CD4-positive, alpha-beta T cell (primary cell): ENCODE data around the gene NUMA1. TPM values are rescaled to one million over a fixed set of nuclear protein-coding genes. Genes with fewer than 3 reads are reported as not detected.
A peak's percentile ranks its signal among the peaks of the same experiment; 100 is the strongest.

ENCODE experiments used
- ATAC-seq: fragments of 200-7000 bp; cut with Tn5 transposase; one replicate; pipeline ENCODE4 v1.10.0; 2022; ENCODE audit warnings: mild to moderate bottlenecking; ENCODE audit not compliant: poor library complexity
- CTCF ChIA-PET: fragments of 350-600 bp; sonication (Branson Sonifier 250); formaldehyde crosslinking; loops from one replicate; lab custom pipeline; 2021; ENCODE audit warnings: antibody characterized with exemption, inconsistent platforms; lab: Charles Lee
- POLR2A ChIA-PET: fragments of 350-600 bp; sonication (Branson Sonifier 250); formaldehyde crosslinking; loops from one replicate; lab custom pipeline; 2021; ENCODE audit warnings: antibody characterized with exemption, inconsistent platforms; lab: Charles Lee
- DNase-seq, 14 experiments: peaks; one replicate each; pipeline ENCODE4 v3.0.0-alpha.2; 2013 to 2020; ENCODE audit warnings: mixed read lengths in 2 of 14
- H3K27ac ChIP-seq, 2 donors: one replicate each; pipeline versions ENCODE4 v1.5.1 to v1.7.0; 2013; ENCODE audit warnings: low read length in 2 of 2, low read depth in 1 of 2, mild to moderate bottlenecking in 1 of 2
- H3K27me3 ChIP-seq, 2 experiments: 1 replicate in 1 of 2; 2 replicates in 1 of 2; pipeline versions ENCODE4 v1.6.1 to v1.7.0; 2013; ENCODE audit warnings: low read length in 2 of 2, control low read depth in 1 of 2, mild to moderate bottlenecking in 1 of 2, moderate library complexity in 1 of 2; ENCODE audit not compliant: insufficient read depth in 2 of 2, control insufficient read depth in 1 of 2
- H3K36me3 ChIP-seq: one replicate; pipeline ENCODE4 v1.6.1; 2013; ENCODE audit warnings: low read length, control low read depth; ENCODE audit not compliant: insufficient read depth
- H3K4me1 ChIP-seq: one replicate; pipeline ENCODE4 v1.6.1; 2013; ENCODE audit warnings: low read length, control low read depth; ENCODE audit not compliant: insufficient read depth
- H3K4me3 ChIP-seq: one replicate; pipeline ENCODE4 v1.5.1; 2013; ENCODE audit warnings: mild to moderate bottlenecking, low read length, moderate library complexity
- H3K9me3 ChIP-seq, 2 experiments: 1 replicate in 1 of 2; 2 replicates in 1 of 2; pipeline versions ENCODE4 v1.6.1 to v1.7.0; 2013; ENCODE audit warnings: low read length in 2 of 2, mild to moderate bottlenecking in 2 of 2, control low read depth in 1 of 2, moderate library complexity in 1 of 2; ENCODE audit not compliant: control insufficient read depth in 1 of 2, insufficient read depth in 1 of 2
- H3K27ac Mint-ChIP-seq: one replicate; pipeline ENCODE4 v1.8.0; 2020; ENCODE audit warnings: mixed read lengths
- H3K27me3 Mint-ChIP-seq: one replicate; pipeline ENCODE4 v1.8.0; 2021; ENCODE audit warnings: mixed read lengths
- H3K36me3 Mint-ChIP-seq: one replicate; pipeline ENCODE4 v1.8.0; 2021; ENCODE audit warnings: low read depth, mixed read lengths
- H3K4me1 Mint-ChIP-seq: one replicate; pipeline ENCODE4 v1.8.0; 2021; ENCODE audit warnings: low read depth, mixed read lengths
- H3K4me3 Mint-ChIP-seq: one replicate; pipeline ENCODE4 v1.8.0; 2020; ENCODE audit warnings: mild to moderate bottlenecking, mixed read lengths
- H3K9me3 Mint-ChIP-seq: one replicate; pipeline ENCODE4 v1.8.0; 2020; ENCODE audit warnings: mixed read lengths
- CTCF ChIP-seq: fragments of 200-600 bp; IDR thresholded peaks from one replicate; pipeline ENCODE4 v1.8.0; 2022; ENCODE audit warnings: antibody characterized with exemption, mild to moderate bottlenecking
- intact Hi-C, 2 experiments: fragments of 100-400 bp; cut with DNase I in 1 of 2; cut with micrococcal nuclease in 1 of 2; formaldehyde crosslinking; loops; one replicate each; pipeline versions ENCODE4 v1.15.1 to v1.9.0; 2023 to 2025; cut with DNase I, micrococcal nuclease
- total RNA-seq, 174 experiments: library from RNA in 2 of 174; stranded (reverse) in 2 of 174; gene quantifications; one replicate each; pipeline ENCODE4 v1.2.3 and lab custom pipeline; 2021 to 2026

NUMA1 gene
- total RNA-seq, 2 experiments from 2014 or later, result 191 to 197 TPM

DNA sequence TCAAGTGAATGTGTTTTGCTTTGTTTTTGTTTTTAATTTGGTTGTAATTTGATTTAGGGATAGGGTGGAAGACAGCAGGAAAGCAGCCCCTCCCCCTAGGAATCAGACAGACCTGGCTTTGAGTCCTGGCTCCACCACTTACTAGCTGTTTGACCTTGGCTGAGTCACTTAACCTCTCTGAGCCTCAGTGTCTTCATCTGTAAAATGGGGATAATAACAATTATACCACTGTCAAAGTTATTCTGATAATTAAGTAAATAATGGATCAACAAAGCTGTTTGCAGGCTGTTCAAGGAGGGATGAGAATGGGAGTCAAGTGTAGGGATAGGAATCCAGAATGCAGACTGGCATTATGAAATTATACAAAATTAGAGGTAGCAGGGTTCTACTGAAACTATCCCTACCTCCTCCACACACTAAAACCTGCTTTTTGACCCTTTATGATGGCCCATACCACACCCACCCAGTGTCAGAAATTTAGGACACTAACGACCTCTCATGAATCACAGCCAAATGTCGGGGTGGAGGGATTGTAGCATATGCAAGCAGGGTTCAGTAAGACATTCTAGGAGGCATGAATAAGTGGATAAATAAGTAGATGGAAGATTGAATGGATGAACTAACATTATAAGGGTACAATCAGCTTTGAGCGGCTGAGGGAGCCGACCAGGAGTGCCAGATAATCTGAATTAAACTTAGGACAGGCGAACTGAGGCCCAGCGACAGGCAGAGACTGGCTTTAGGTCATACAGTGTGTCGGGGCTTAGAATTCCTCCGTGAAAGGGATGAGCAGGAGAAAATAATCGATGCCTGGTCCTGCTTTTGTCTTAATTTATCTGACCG, 31.2 kb upstream of the NUMA1 start:
- intact Hi-C loops, result loop anchor here (1.0 to 10.0 kb wide), 11 partner anchors 8 to 1766 kb away; partner anchors contain the start of genes LAMTOR1 (in 2 of the 2), LRRC51 (in 2 of the 2), NUMA1 (in 2 of the 2) and XNDC1N (in 2 of the 2)
- peaks cover 17% of the 10 kb centered on the region for H3K4me1 ChIP-seq
- no peaks in the 10 kb centered on the region for H3K9me3 ChIP-seq
- Mint-ChIP-seq H3K27me3 (no peaks in the 10 kb centered on the region), H3K4me3 (peak overlapping the region; percentile 93), H3K36me3 (peaks cover 41% of the 10 kb centered on the region), H3K9me3 (no peaks in the 10 kb centered on the region), H3K4me1 (peaks cover 19% of the 10 kb centered on the region), H3K27ac (peak overlapping the region; percentile 98)
- DNase-seq (no peak), ATAC-seq (no peak)
- no peak for TF ChIP-seq CTCF
- ChIA-PET POLR2A (interaction anchor here (0.8 to 3.4 kb wide), 15 partner anchors 10 to 308 kb away, joined by 3 to 52 read pairs (median 4); partner anchors contain the start of genes IL18BP, LAMTOR1, RNF121 and XNDC1N), CTCF (interaction anchor here (0.6 to 2.3 kb wide), 5 partner anchors 20 to 83 kb away, joined by 3 to 10 read pairs (median 4); no protein-coding TSS in a partner anchor)
- peak overlapping the region; percentile 68 for H3K4me3 ChIP-seq
- H3K27ac ChIP-seq, result peak overlapping the region; percentile 97 to 98
- H3K36me3 ChIP-seq, result peaks cover 25% of the 10 kb centered on the region
- no peaks in the 10 kb centered on the region for H3K27me3 ChIP-seq

GRCh38 chr11:72105888-72106287, 25.5 kb upstream of the NUMA1 start, which contains the start of gene TOMT:
TOMT (plus strand) TSS chr11:72105924; CDS start chr11:72105952, 28 bp downstream.
- H3K4me3 ChIP-seq, result no peak within 1 kb of the TSS
- no peak for DNase-seq
- peaks cover 45% of the 10 kb centered on the region for H3K36me3 Mint-ChIP-seq

More at GRCh38 chr11:72105888-72106287, 25.5 kb upstream of the NUMA1 start, which contains the start of gene TOMT:
- Histone ChIP-seq H3K27ac (no peak within 1 kb of the TSS), H3K9me3 (no peaks in the 10 kb centered on the region), H3K36me3 (peaks cover 30% of the 10 kb centered on the region), H3K27me3 (no peaks in the 10 kb centered on the region), H3K4me1 (peaks cover 27% of the 10 kb centered on the region)
- Mint-ChIP-seq H3K4me1 (peaks cover 40% of the 10 kb centered on the region), H3K27me3 (no peaks in the 10 kb centered on the region), H3K27ac (peak within 1 kb of the TSS; percentile 98), H3K9me3 (no peaks in the 10 kb centered on the region), H3K4me3 (peak within 1 kb of the TSS; percentile 49)
- no peak for ATAC-seq
- no peak for TF ChIP-seq CTCF
- ChIA-PET CTCF (interaction anchor here (1.0 kb wide), 1 partner anchor 81 kb away, joined by 4 read pairs; no protein-coding TSS in a partner anchor), POLR2A (no interaction called here)
- intact Hi-C loops, result loop anchor here in 1 of 2 experiments (2.0 to 10.0 kb wide), 2 partner anchors 177 to 311 kb away; partner anchors contain the start of genes RNF121 and XNDC1N
